ENCODE data around the gene PDLIM4.

DNA sequence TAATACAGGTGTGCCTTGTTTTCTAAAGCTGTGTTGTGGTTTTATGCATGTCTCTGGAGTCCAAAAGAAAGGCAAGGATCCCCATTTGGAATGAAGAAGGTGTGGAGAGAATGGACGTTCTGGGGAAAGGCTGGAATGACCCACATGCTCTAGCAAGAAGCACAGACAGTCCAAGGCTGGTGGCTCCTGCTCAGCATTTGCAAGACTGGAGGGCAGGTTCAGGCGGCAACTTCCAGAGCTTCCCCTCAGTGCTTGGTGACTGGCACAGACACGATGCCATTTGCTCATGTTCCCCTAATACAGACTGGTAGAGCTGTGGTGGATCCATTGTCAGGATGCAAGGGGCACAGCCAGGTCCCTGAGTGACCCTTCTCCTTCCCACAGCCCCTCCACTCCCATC, 44.9 kb downstream of the PDLIM4 start:
- no peak for TF ChIP-seq POLR2A (IDR thresholded peaks at IDR 0.05; ENCODE audit: low read depth, low read length)
- TF ChIP-seq POLR2AphosphoS5 (IDR thresholded peaks at IDR 0.05; ENCODE audit: low read depth, low read length), result no peak
- TF ChIP-seq TAF1 (IDR thresholded peaks at IDR 0.05; ENCODE audit: borderline replicate concordance, low read depth, low read length), result no peak

All from GM12892 (cell line).